CD4-positive, alpha-beta T cell (primary cell): Measurements from ENCODE around the gene STARD3. TPM values are rescaled to one million over a fixed set of nuclear protein-coding genes. Genes with fewer than 3 reads are reported as not detected.

Experiments used
- ATAC-seq: fragments of 200-7000 bp; cut with Tn5 transposase; one replicate; pipeline ENCODE4 v1.10.0; 2022; ENCODE audit warnings: mild to moderate bottlenecking; ENCODE audit not compliant: poor library complexity
- CTCF ChIA-PET: fragments of 350-600 bp; sonication (Branson Sonifier 250); formaldehyde crosslinking; loops from one replicate; lab custom pipeline; 2021; ENCODE audit warnings: antibody characterized with exemption, inconsistent platforms; lab: Charles Lee
- POLR2A ChIA-PET: fragments of 350-600 bp; sonication (Branson Sonifier 250); formaldehyde crosslinking; loops from one replicate; lab custom pipeline; 2021; ENCODE audit warnings: antibody characterized with exemption, inconsistent platforms; lab: Charles Lee
- DNase-seq, 14 experiments: peaks; one replicate each; pipeline ENCODE4 v3.0.0-alpha.2; 2013 to 2020; ENCODE audit warnings: mixed read lengths in 2 of 14
- H3K27ac ChIP-seq, 2 donors: one replicate each; pipeline versions ENCODE4 v1.5.1 to v1.7.0; 2013; ENCODE audit warnings: low read length in 2 of 2, low read depth in 1 of 2, mild to moderate bottlenecking in 1 of 2
- H3K27me3 ChIP-seq, 2 experiments: 1 replicate in 1 of 2; 2 replicates in 1 of 2; pipeline versions ENCODE4 v1.6.1 to v1.7.0; 2013; ENCODE audit warnings: low read length in 2 of 2, control low read depth in 1 of 2, mild to moderate bottlenecking in 1 of 2, moderate library complexity in 1 of 2; ENCODE audit not compliant: insufficient read depth in 2 of 2, control insufficient read depth in 1 of 2
- H3K36me3 ChIP-seq: one replicate; pipeline ENCODE4 v1.6.1; 2013; ENCODE audit warnings: low read length, control low read depth; ENCODE audit not compliant: insufficient read depth
- H3K4me1 ChIP-seq: one replicate; pipeline ENCODE4 v1.6.1; 2013; ENCODE audit warnings: low read length, control low read depth; ENCODE audit not compliant: insufficient read depth
- H3K4me3 ChIP-seq: one replicate; pipeline ENCODE4 v1.5.1; 2013; ENCODE audit warnings: mild to moderate bottlenecking, low read length, moderate library complexity
- H3K9me3 ChIP-seq, 2 experiments: 1 replicate in 1 of 2; 2 replicates in 1 of 2; pipeline versions ENCODE4 v1.6.1 to v1.7.0; 2013; ENCODE audit warnings: low read length in 2 of 2, mild to moderate bottlenecking in 2 of 2, control low read depth in 1 of 2, moderate library complexity in 1 of 2; ENCODE audit not compliant: control insufficient read depth in 1 of 2, insufficient read depth in 1 of 2
- H3K27ac Mint-ChIP-seq: one replicate; pipeline ENCODE4 v1.8.0; 2020; ENCODE audit warnings: mixed read lengths
- H3K27me3 Mint-ChIP-seq: one replicate; pipeline ENCODE4 v1.8.0; 2021; ENCODE audit warnings: mixed read lengths
- H3K36me3 Mint-ChIP-seq: one replicate; pipeline ENCODE4 v1.8.0; 2021; ENCODE audit warnings: low read depth, mixed read lengths
- H3K4me1 Mint-ChIP-seq: one replicate; pipeline ENCODE4 v1.8.0; 2021; ENCODE audit warnings: low read depth, mixed read lengths
- H3K4me3 Mint-ChIP-seq: one replicate; pipeline ENCODE4 v1.8.0; 2020; ENCODE audit warnings: mild to moderate bottlenecking, mixed read lengths
- H3K9me3 Mint-ChIP-seq: one replicate; pipeline ENCODE4 v1.8.0; 2020; ENCODE audit warnings: mixed read lengths
- intact Hi-C, 2 experiments: fragments of 100-400 bp; cut with DNase I in 1 of 2; cut with micrococcal nuclease in 1 of 2; formaldehyde crosslinking; loops; one replicate each; pipeline versions ENCODE4 v1.15.1 to v1.9.0; 2023 to 2025; cut with DNase I, micrococcal nuclease
- total RNA-seq, 174 experiments: library from RNA in 2 of 174; stranded (reverse) in 2 of 174; gene quantifications; one replicate each; pipeline ENCODE4 v1.2.3 and lab custom pipeline; 2021 to 2026
- TF ChIP-seq, protein P1 (sequence below): fragments of 200-600 bp; IDR thresholded peaks from one replicate; pipeline ENCODE4 v1.8.0; 2022; ENCODE audit warnings: antibody characterized with exemption, mild to moderate bottlenecking

STARD3 gene
- total RNA-seq, 2 experiments from 2014 or later: 96.5 to 99.9 TPM

DNA sequence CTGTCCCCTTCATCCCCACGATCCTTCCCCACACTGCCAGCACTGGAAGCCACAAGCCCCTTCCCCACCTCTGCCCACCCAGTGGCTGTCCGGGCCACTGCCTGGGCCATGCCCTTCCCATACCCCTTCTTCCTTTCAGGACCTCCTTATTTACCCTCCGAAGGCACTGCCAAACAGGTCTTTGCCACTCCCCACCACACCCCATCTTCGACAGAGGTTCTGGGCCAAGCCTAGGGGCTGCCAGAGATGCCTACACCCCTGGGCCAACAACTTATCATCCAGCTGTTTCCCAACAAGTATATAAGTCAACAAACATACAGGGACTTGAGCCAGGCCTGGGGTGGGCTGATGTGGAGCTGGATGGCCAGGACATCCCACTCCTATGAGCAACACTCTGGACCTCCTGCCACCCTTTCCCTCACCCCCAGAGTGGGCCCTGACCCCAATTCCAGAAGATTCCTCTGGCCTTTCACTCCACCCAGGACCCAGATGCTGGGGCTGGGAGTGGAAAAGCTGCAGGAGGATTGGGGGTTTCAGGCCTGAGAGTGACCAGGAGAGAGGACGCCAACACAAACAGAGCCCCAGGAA, 11.7 kb upstream of the STARD3 start:
- intact Hi-C loops: loop anchor here in 1 of 2 experiments (10.0 kb wide), 1 partner anchor 240 kb away; the partner anchor contains the start of genes IKZF3 and ZPBP2
- H3K27ac Mint-ChIP-seq: no peak overlapping the region
- Histone ChIP-seq H3K36me3 (no peaks in the 10 kb centered on the region), H3K27me3 (peaks cover 30 to 36% of the 10 kb centered on the region in 2 experiments), H3K4me1 (peaks cover 37% of the 10 kb centered on the region), H3K27ac (no peak overlapping the region), H3K9me3 (peaks cover 0 to 7% of the 10 kb centered on the region in 2 experiments), H3K4me3 (no peak overlapping the region)
- H3K36me3 Mint-ChIP-seq: no peaks in the 10 kb centered on the region
- TF ChIP-seq, protein P1, sequence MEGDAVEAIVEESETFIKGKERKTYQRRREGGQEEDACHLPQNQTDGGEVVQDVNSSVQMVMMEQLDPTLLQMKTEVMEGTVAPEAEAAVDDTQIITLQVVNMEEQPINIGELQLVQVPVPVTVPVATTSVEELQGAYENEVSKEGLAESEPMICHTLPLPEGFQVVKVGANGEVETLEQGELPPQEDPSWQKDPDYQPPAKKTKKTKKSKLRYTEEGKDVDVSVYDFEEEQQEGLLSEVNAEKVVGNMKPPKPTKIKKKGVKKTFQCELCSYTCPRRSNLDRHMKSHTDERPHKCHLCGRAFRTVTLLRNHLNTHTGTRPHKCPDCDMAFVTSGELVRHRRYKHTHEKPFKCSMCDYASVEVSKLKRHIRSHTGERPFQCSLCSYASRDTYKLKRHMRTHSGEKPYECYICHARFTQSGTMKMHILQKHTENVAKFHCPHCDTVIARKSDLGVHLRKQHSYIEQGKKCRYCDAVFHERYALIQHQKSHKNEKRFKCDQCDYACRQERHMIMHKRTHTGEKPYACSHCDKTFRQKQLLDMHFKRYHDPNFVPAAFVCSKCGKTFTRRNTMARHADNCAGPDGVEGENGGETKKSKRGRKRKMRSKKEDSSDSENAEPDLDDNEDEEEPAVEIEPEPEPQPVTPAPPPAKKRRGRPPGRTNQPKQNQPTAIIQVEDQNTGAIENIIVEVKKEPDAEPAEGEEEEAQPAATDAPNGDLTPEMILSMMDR: no peak
- no peaks in the 10 kb centered on the region for H3K9me3 Mint-ChIP-seq
- DNase-seq: no peak
- ChIA-PET POLR2A (no interaction called here), CTCF (no interaction called here)
- peak overlapping the region; percentile 20 for H3K4me3 Mint-ChIP-seq
- H3K4me1 Mint-ChIP-seq: peaks cover 25% of the 10 kb centered on the region
- ATAC-seq: no peak
- H3K27me3 Mint-ChIP-seq: peaks cover 45% of the 10 kb centered on the region

DNA sequence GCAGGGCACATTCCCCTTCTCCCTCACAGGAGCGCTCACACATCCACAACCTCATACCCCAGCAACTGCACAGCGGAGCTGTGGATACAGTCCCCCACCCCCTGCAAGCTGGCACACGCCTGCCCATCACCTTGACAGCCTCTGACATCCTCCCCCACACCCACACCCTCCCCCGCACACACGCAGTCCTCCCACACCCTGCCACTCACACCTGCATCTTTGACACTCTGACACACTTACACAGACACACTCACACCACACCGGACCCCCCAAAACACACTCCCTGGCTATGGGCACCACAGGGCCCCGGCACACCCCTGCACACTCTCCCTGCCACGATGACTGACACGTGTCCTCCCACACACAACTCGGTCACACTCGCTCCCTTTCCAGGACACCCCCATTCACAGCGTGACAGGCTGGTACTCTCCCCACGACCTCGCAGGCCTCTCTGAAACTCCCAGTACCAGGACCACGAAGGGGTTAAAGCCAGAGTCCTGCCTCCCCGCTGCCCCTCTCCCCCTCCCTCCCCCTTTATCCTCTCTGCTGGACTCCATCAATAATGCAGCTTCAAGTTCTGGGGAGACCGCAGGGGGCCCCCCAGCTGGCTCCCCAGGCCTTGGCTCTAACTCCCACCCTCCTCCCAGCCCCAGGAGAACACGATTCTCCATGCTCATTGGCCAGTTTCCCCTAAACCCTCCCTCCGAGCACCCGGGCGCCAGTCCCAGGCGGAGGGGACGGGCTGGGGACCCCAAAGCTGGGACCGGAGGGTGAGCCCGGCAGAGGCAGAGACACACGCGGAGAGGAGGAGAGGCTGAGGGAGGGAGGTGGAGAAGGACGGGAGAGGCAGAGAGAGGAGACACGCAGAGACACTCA, 10.5 kb upstream of the STARD3 start, which contains the start of gene PPP1R1B:
Gene PPP1R1B (plus strand): TSS at position 782 of the 876 bp plus-strand sequence. CDS start 441 bp downstream, outside the sequence.
- Mint-ChIP-seq H3K27me3 (peaks cover 51% of the 10 kb centered on the region), H3K4me1 (peaks cover 31% of the 10 kb centered on the region), H3K9me3 (no peaks in the 10 kb centered on the region), H3K4me3 (no peak within 1 kb of the TSS), H3K27ac (no peak within 1 kb of the TSS), H3K36me3 (no peaks in the 10 kb centered on the region)
- H3K9me3 ChIP-seq: peaks cover 0 to 7% of the 10 kb centered on the region in 2 experiments
- ChIA-PET CTCF (no interaction called here), POLR2A (no interaction called here)
- TF ChIP-seq, protein P1: no peak
- H3K4me3 ChIP-seq: peak within 1 kb of the TSS; percentile 19
- H3K36me3 ChIP-seq: no peaks in the 10 kb centered on the region
- ATAC-seq (no peak), DNase-seq (no peak)
- peaks cover 30 to 37% of the 10 kb centered on the region in 2 experiments for H3K27me3 ChIP-seq
- peaks cover 41% of the 10 kb centered on the region for H3K4me1 ChIP-seq
- H3K27ac ChIP-seq: no peak within 1 kb of the TSS
- intact Hi-C loops: loop anchor here in 1 of 2 experiments (10.0 kb wide), 1 partner anchor 238 kb away; the partner anchor contains the start of genes IKZF3 and ZPBP2

DNA sequence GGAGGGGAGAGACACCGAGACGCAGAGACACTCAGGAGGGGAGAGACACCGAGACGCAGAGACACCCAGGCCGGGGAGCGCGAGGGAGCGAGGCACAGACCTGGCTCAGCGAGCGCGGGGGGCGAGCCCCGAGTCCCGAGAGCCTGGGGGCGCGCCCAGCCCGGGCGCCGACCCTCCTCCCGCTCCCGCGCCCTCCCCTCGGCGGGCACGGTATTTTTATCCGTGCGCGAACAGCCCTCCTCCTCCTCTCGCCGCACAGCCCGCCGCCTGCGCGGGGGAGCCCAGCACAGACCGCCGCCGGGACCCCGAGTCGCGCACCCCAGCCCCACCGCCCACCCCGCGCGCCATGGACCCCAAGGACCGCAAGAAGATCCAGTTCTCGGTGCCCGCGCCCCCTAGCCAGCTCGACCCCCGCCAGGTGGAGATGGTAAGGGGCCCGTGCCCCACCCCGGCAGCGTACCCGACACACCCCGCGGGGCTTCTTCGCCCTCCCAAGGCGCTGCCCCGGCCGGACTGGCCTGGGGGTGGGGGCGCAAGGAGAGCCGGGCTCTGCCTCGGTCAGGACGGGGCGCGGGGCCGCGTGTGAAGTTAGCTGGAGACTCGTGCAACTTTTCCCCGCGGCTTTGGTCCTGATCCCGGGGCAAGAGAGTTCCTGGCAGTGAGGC, 9.8 kb upstream of the STARD3 start:
- Histone ChIP-seq H3K27ac (no peak overlapping the region), H3K9me3 (peaks cover 0 to 7% of the 10 kb centered on the region in 2 experiments), H3K4me3 (peak overlapping the region; percentile 19), H3K4me1 (peaks cover 37% of the 10 kb centered on the region), H3K36me3 (no peaks in the 10 kb centered on the region), H3K27me3 (peaks cover 30 to 40% of the 10 kb centered on the region in 2 experiments)
- no peak overlapping the region for H3K27ac Mint-ChIP-seq
- no peak for ATAC-seq
- POLR2A ChIA-PET: interaction anchor here (1.1 kb wide), 1 partner anchor 10 kb away, joined by 5 read pairs; the partner anchor contains the start of gene STARD3
- DNase-seq: no peak
- TF ChIP-seq, protein P1: no peak
- intact Hi-C loops: loop anchor here in 1 of 2 experiments (10.0 kb wide), 1 partner anchor 238 kb away; the partner anchor contains the start of genes IKZF3 and ZPBP2
- H3K4me3 Mint-ChIP-seq: no peak overlapping the region
- peaks cover 32% of the 10 kb centered on the region for H3K4me1 Mint-ChIP-seq
- H3K36me3 Mint-ChIP-seq: no peaks in the 10 kb centered on the region
- H3K27me3 Mint-ChIP-seq: peaks cover 53% of the 10 kb centered on the region
- H3K9me3 Mint-ChIP-seq: no peaks in the 10 kb centered on the region
- CTCF ChIA-PET: no interaction called here
